IMR-90 (cell line): ENCODE data around the gene FZD7. TPM values are rescaled to one million over a fixed set of nuclear protein-coding genes. Genes with fewer than 3 reads are reported as not detected.

Experiments used
- ATAC-seq: fragments of 200-7000 bp; cut with Tn5 transposase; 2 replicates; pipeline ENCODE4 v1.9.1; 2020; ENCODE audit warnings: low read depth, mild to moderate bottlenecking, moderate library complexity
- BruUV-seq: library from RNA; stranded (reverse); fragments of 400-500 nt; replicated peaks from 2 replicates; lab custom pipeline; 2021; lab: Mats Ljungman, UMichigan
- CTCF ChIA-PET: fragments of 300-600 bp; formaldehyde crosslinking; extraction: SDS; loops from one replicate; lab custom pipeline; 2021; ENCODE audit warnings: antibody characterized with exemption; lab: Yijun Ruan, JAX
- POLR2A ChIA-PET: fragments of 300-600 bp; sonication (Branson Sonifier 250); formaldehyde crosslinking; loops from one replicate; lab custom pipeline; 2022; ENCODE audit warnings: antibody characterized with exemption; ENCODE audit not compliant: unreplicated experiment; lab: Charles Lee
- DNase-seq: peaks from one replicate; pipeline ENCODE4 v3.0.0; 2013
- H2AFZ ChIP-seq: replicated peaks from 2 replicates; pipeline ENCODE3; 2013; ENCODE audit warnings: low read length, mild to moderate bottlenecking; ENCODE audit not compliant: poor library complexity
- H2AK5ac ChIP-seq: 2 replicates; pipeline ENCODE4 v1.6.1; 2013; ENCODE audit warnings: low read depth, low read length, inconsistent platforms
- H2AK9ac ChIP-seq: replicated peaks from 2 replicates; pipeline ENCODE3; 2013; ENCODE audit warnings: mild to moderate bottlenecking, low read depth, low read length, moderate library complexity; ENCODE audit not compliant: poor library complexity
- H2BK120ac ChIP-seq: 2 replicates; pipeline ENCODE4 v1.6.1; 2013; ENCODE audit warnings: low read depth, low read length, inconsistent platforms
- H2BK15ac ChIP-seq: 3 replicates; pipeline ENCODE4 v1.6.1; 2013; ENCODE audit warnings: low read depth, low read length, inconsistent platforms
- H2BK20ac ChIP-seq: 2 replicates; pipeline ENCODE4 v1.6.1; 2013; ENCODE audit warnings: low read depth, mild to moderate bottlenecking, inconsistent platforms, low read length, moderate library complexity
- H2BK5ac ChIP-seq: 2 replicates; pipeline ENCODE4 v1.6.1; 2013; ENCODE audit warnings: mild to moderate bottlenecking, low read depth, low read length, inconsistent platforms; ENCODE audit not compliant: poor library complexity, severe bottlenecking
- H3K14ac ChIP-seq: replicated peaks from 2 replicates; pipeline ENCODE4 v1.6.1; 2013; ENCODE audit warnings: low read depth, low read length, inconsistent platforms
- H3K18ac ChIP-seq: 2 replicates; pipeline ENCODE4 v1.6.1; 2013; ENCODE audit warnings: low read depth, low read length, control low read depth
- H3K23ac ChIP-seq: 2 replicates; pipeline ENCODE4 v1.6.1; 2013; ENCODE audit warnings: low read depth, low read length, inconsistent platforms
- H3K27ac ChIP-seq: 2 replicates; pipeline ENCODE4 v1.5.1; 2013; ENCODE audit warnings: mild to moderate bottlenecking, control low read depth, low read length; ENCODE audit not compliant: insufficient read depth
- H3K27me3 ChIP-seq: 2 replicates; pipeline ENCODE4 v1.6.1; 2013; ENCODE audit warnings: low read length; ENCODE audit not compliant: control insufficient read depth, insufficient read depth
- H3K36me3 ChIP-seq: 2 replicates; pipeline ENCODE4 v1.6.1; 2013; ENCODE audit warnings: low read length, mixed read lengths; ENCODE audit not compliant: control insufficient read depth, insufficient read depth
- H3K4ac ChIP-seq: 2 replicates; pipeline ENCODE4 v1.6.1; 2013; ENCODE audit warnings: low read depth, low read length, inconsistent platforms
- H3K4me1 ChIP-seq: 2 replicates; pipeline ENCODE4 v1.6.1; 2013; ENCODE audit warnings: low read length, mixed read lengths; ENCODE audit not compliant: control insufficient read depth, insufficient read depth
- H3K4me2 ChIP-seq: 2 replicates; pipeline ENCODE4 v1.6.1; 2013; ENCODE audit warnings: low read depth, mild to moderate bottlenecking, control low read depth, low read length, moderate library complexity
- H3K4me3 ChIP-seq: 2 replicates; pipeline ENCODE4 v1.5.1; 2013; ENCODE audit warnings: low read depth, mild to moderate bottlenecking, control low read depth, low read length, moderate library complexity; ENCODE audit not compliant: insufficient read depth
- H3K56ac ChIP-seq: 2 replicates; pipeline ENCODE4 v1.6.1; 2013; ENCODE audit warnings: low read length, inconsistent platforms; ENCODE audit not compliant: insufficient read depth; ENCODE audit errors: extremely low read depth
- H3K79me1 ChIP-seq, 2 experiments: 2 replicates each; pipeline ENCODE4 v1.6.1; 2013; ENCODE audit warnings: low read length in 2 of 2, inconsistent platforms in 1 of 2, low read depth in 1 of 2
- H3K9ac ChIP-seq: 2 replicates; pipeline ENCODE4 v1.6.1; 2013; ENCODE audit warnings: low read depth, low read length, control low read depth
- H3K9me1 ChIP-seq: 2 replicates; pipeline ENCODE4 v1.6.1; 2013; ENCODE audit warnings: low read length, inconsistent platforms; ENCODE audit not compliant: insufficient read depth
- H3K9me3 ChIP-seq: 2 replicates; pipeline ENCODE4 v1.6.1; 2013; ENCODE audit warnings: low read length; ENCODE audit not compliant: control insufficient read depth, insufficient read depth
- H4K20me1 ChIP-seq: 2 replicates; pipeline ENCODE4 v1.6.1; 2013; ENCODE audit warnings: low read length, inconsistent platforms; ENCODE audit not compliant: insufficient read depth
- H4K5ac ChIP-seq: 2 replicates; pipeline ENCODE4 v1.6.1; 2013; ENCODE audit warnings: mild to moderate bottlenecking, low read depth, low read length, control low read depth
- H4K8ac ChIP-seq, 2 experiments: 2 replicates each; pipeline ENCODE4 v1.6.1; 2013; ENCODE audit warnings: low read depth in 2 of 2, low read length in 2 of 2, control low read depth in 1 of 2, inconsistent platforms in 1 of 2
- H4K91ac ChIP-seq: 2 replicates; pipeline ENCODE4 v1.6.1; 2013; ENCODE audit warnings: low read depth, low read length, inconsistent platforms; ENCODE audit not compliant: insufficient read depth
- MAZ ChIP-seq: IDR thresholded peaks from 2 replicates; pipeline ENCODE4 v1.6.1; 2012; ENCODE audit warnings: low read depth, mild to moderate bottlenecking, low read length, improper control_type of control experiment, moderate library complexity, borderline replicate concordance
- SMC3 ChIP-seq: fragments of 150-350 bp; IDR thresholded peaks from 2 replicates; pipeline ENCODE4 v1.6.1; 2016; ENCODE audit warnings: low read depth, mild to moderate bottlenecking, antibody characterized with exemption, low read length, moderate library complexity
- WGBS, 2 experiments: methylation state at CpG; one replicate each; pipeline versions ENCODE4 v1.1.5 to v1.1.7; 2013; ENCODE audit warnings: missing lambda C conversion rate in 2 of 2; ENCODE audit not compliant: insufficient read length in 1 of 2; ENCODE audit errors: extremely low coverage in 2 of 2; 5-methylcytosine and 5-hydroxymethylcytosine counted together
- dilution Hi-C: fragments of 300-500 bp; cut with HindIII; formaldehyde crosslinking; loops from one replicate; pipeline ENCODE4 v1.14.3; 2018; ENCODE audit warnings: low sequenced_read_pairs; ENCODE audit not compliant: unreplicated experiment
- in situ Hi-C: fragments of 300-500 bp; cut with MboI; formaldehyde crosslinking; loops from 3 replicates; pipeline ENCODE4 v1.14.3; 2019; ENCODE audit warnings: low sequenced_read_pairs, inconsistent platforms, mixed read lengths
- intact Hi-C: fragments of 100-400 bp; cut with micrococcal nuclease; formaldehyde crosslinking; loops from 2 replicates; pipeline ENCODE4 v1.10.0; 2022
- polyA plus RNA-seq, 3 experiments: library from polyadenylated mRNA; depleted of rRNA; stranded (reverse); fragments of >200 nt; gene quantifications; 2 replicates each; pipeline ENCODE4 v1.2.3, GENCODE V29; 2012; ENCODE audit warnings: low replicate concordance in 1 of 3
- total RNA-seq: library from RNA; depleted of rRNA; stranded (reverse); fragments of >200 nt; gene quantifications from 2 replicates; pipeline ENCODE4 v1.2.3, GENCODE V29; 2012

The FZD7 gene
- total and polyA plus RNA-seq, 2 of the 4 experiments (the other 2 are of a cell fraction), result 62.4 to 90.9 TPM

DNA sequence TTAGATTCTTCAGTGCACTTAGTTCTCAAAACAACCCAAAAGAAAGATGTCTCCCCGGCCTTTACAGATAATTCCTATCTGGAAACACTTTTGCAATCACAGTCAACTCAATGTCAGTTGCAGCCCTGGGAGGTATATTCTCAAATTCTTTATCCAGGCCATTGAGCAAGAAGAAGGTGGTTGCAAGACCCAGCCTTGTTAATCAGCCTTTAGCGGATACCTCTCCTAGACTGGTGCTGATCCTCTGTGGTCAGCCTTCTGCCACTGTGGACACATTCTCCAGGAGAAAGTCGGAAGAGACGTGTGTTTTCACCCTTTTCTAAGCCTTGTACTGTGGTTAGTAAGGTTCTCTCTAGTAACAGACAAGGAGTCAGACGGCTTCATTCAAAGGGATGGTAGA lies 7.8 kb upstream of the FZD7 start:
- H2BK15ac ChIP-seq, result no peak overlapping the region
- in situ Hi-C loops (no loop called here), intact Hi-C loops (no loop called here), dilution Hi-C loops (no loop called here)
- no CpG with 5 or more reads among the region's 5 CpGs for WGBS, 2 experiments
- H2AK9ac ChIP-seq, result no peak overlapping the region
- ChIA-PET POLR2A (no interaction called here), CTCF (no interaction called here)
- H3K4me2 ChIP-seq, result no peak overlapping the region
- H2BK120ac ChIP-seq, result no peak overlapping the region
- H4K5ac ChIP-seq, result no peak overlapping the region
- no peaks in the 10 kb centered on the region for H3K36me3 ChIP-seq
- no peak overlapping the region for H2BK5ac ChIP-seq
- H2AK5ac ChIP-seq, result peak overlapping the region; percentile 37; the same call in 1 of the 2 replicates
- no TSS peak for BruUV-seq
- H2BK20ac ChIP-seq, result no peak overlapping the region
- no peak overlapping the region for H2AFZ ChIP-seq
- H4K91ac ChIP-seq, result no peak overlapping the region
- H3K14ac ChIP-seq, result no peak overlapping the region
- H3K18ac ChIP-seq, result no peak overlapping the region
- DNase-seq, result no peak
- H4K20me1 ChIP-seq, result no peaks in the 10 kb centered on the region
- no peak overlapping the region for H3K4me3 ChIP-seq
- H3K27ac ChIP-seq, result no peak overlapping the region
- H3K79me1 ChIP-seq, result peaks cover 0 to 7% of the 10 kb centered on the region in 2 experiments; a peak in 2 of 4 replicates
- H3K23ac ChIP-seq, result no peak overlapping the region
- H3K9me1 ChIP-seq, result peaks cover 5% of the 10 kb centered on the region; the same call in 1 of the 2 replicates
- no peaks in the 10 kb centered on the region for H3K27me3 ChIP-seq
- H3K56ac ChIP-seq, result no peak overlapping the region
- H3K9me3 ChIP-seq, result no peaks in the 10 kb centered on the region
- peaks cover 9% of the 10 kb centered on the region for H3K4me1 ChIP-seq
- H3K9ac ChIP-seq, result no peak overlapping the region
- peak; percentile 18; the same call in 1 of the 2 replicates for ATAC-seq
- no peak overlapping the region for H4K8ac ChIP-seq
- H3K4ac ChIP-seq, result no peak overlapping the region
- TF ChIP-seq SMC3, result no peak
- no peak for TF ChIP-seq MAZ
